Activated CD8-positive, alpha-beta T cell treated with anti-CD3 and anti-CD28 coated beads for 36 hours (primary cell): ENCODE results near the gene STARD8. TPM values are rescaled to one million over a fixed set of nuclear protein-coding genes. Genes with fewer than 3 reads are reported as not detected.

Source experiments
- ATAC-seq: fragments of 200-7000 bp; cut with Tn5 transposase; one replicate; pipeline ENCODE4 v1.10.0; 2021; ENCODE audit warnings: mild to moderate bottlenecking, moderate library complexity
- CTCF ChIA-PET: fragments of 350-600 bp; sonication (Branson Sonifier 250); formaldehyde crosslinking; loops from one replicate; lab custom pipeline; 2021; ENCODE audit warnings: antibody characterized with exemption; lab: Charles Lee
- POLR2A ChIA-PET: fragments of 350-600 bp; sonication (Branson Sonifier 250); formaldehyde crosslinking; loops from one replicate; lab custom pipeline; 2021; ENCODE audit warnings: antibody characterized with exemption; lab: Charles Lee
- DNase-seq: peaks from one replicate; pipeline ENCODE4 v3.0.0-alpha.2; 2020
- H3K27ac Mint-ChIP-seq: one replicate; pipeline ENCODE4 v1.8.0; 2021; ENCODE audit warnings: mild to moderate bottlenecking, mixed read lengths
- H3K27me3 Mint-ChIP-seq: one replicate; pipeline ENCODE4 v1.8.0; 2021; ENCODE audit warnings: mixed read lengths
- H3K36me3 Mint-ChIP-seq: one replicate; pipeline ENCODE4 v1.8.0; 2021; ENCODE audit warnings: low read depth, mixed read lengths
- H3K4me1 Mint-ChIP-seq: one replicate; pipeline ENCODE4 v1.8.0; 2021; ENCODE audit warnings: low read depth, mixed read lengths
- H3K4me3 Mint-ChIP-seq: one replicate; pipeline ENCODE4 v1.8.0; 2021; ENCODE audit warnings: mild to moderate bottlenecking, moderate library complexity, mixed read lengths
- H3K9me3 Mint-ChIP-seq: one replicate; pipeline ENCODE4 v1.8.0; 2021; ENCODE audit warnings: mixed read lengths
- CTCF ChIP-seq: fragments of 200-600 bp; IDR thresholded peaks from one replicate; pipeline ENCODE4 v1.8.0; 2022; ENCODE audit warnings: antibody characterized with exemption, mild to moderate bottlenecking
- intact Hi-C: fragments of 100-400 bp; cut with micrococcal nuclease; formaldehyde crosslinking; loops from one replicate; pipeline ENCODE4 v1.10.0; 2022
- total RNA-seq, 2 experiments: library from RNA; stranded (reverse); gene quantifications; one replicate each; pipeline ENCODE4 v1.2.3, GENCODE V29; 2021

Gene STARD8
- total RNA-seq, 2 experiments from 2014 or later = 0.36 to 0.38 TPM

GRCh38 chrX:68711845-68712244 lies 64.4 kb downstream of the STARD8 start:
- ATAC-seq = no peak
- H3K9me3 Mint-ChIP-seq = no peaks in the 10 kb centered on the region
- no peak overlapping the region for H3K27ac Mint-ChIP-seq
- H3K27me3 Mint-ChIP-seq = no peaks in the 10 kb centered on the region
- DNase-seq = no peak
- TF ChIP-seq CTCF = no peak
- intact Hi-C loops = loop anchor here (10.0 kb wide), 1 partner anchor 197 kb away; no protein-coding TSS in a partner anchor
- H3K4me1 Mint-ChIP-seq = no peaks in the 10 kb centered on the region
- CTCF ChIA-PET = no interaction called here
- H3K36me3 Mint-ChIP-seq = no peaks in the 10 kb centered on the region
- POLR2A ChIA-PET = no interaction called here
- H3K4me3 Mint-ChIP-seq = no peak overlapping the region

- DNase-seq (no peak), ATAC-seq (no peak)
- H3K4me1 Mint-ChIP-seq = no peaks in the 10 kb centered on the region
- H3K27me3 Mint-ChIP-seq = no peaks in the 10 kb centered on the region
- ChIA-PET CTCF (interaction anchor here (2.3 kb wide), 1 partner anchor 18 kb away, joined by 6 read pairs; no protein-coding TSS in a partner anchor), POLR2A (interaction anchor here (0.6 kb wide), 1 partner anchor 216 kb away, joined by 3 read pairs; no protein-coding TSS in a partner anchor)
- H3K27ac Mint-ChIP-seq = no peak overlapping the region
- intact Hi-C loops = loop anchor here (10.0 kb wide), 1 partner anchor 200 kb away; no protein-coding TSS in a partner anchor
- no peaks in the 10 kb centered on the region for H3K36me3 Mint-ChIP-seq
- H3K9me3 Mint-ChIP-seq = no peaks in the 10 kb centered on the region
- TF ChIP-seq CTCF = no peak
- H3K4me3 Mint-ChIP-seq = no peak overlapping the region
Measured at GRCh38 chrX:68714856-68715255, 67.4 kb downstream of the STARD8 start.

GRCh38 chrX:68717196-68717595 lies 69.7 kb downstream of the STARD8 start:
- Mint-ChIP-seq H3K27ac (no peak overlapping the region), H3K27me3 (no peaks in the 10 kb centered on the region), H3K4me3 (no peak overlapping the region), H3K9me3 (no peaks in the 10 kb centered on the region), H3K36me3 (no peaks in the 10 kb centered on the region), H3K4me1 (no peaks in the 10 kb centered on the region)
- no peak for TF ChIP-seq CTCF
- ChIA-PET POLR2A (no interaction called here), CTCF (no interaction called here)
- ATAC-seq (no peak), DNase-seq (no peak)
- intact Hi-C loops = loop anchor here (10.0 kb wide), 1 partner anchor 202 kb away; no protein-coding TSS in a partner anchor

GRCh38 chrX:68717663-68718442 lies 70.4 kb downstream of the STARD8 start:
- no peaks in the 10 kb centered on the region for H3K4me1 Mint-ChIP-seq
- H3K27me3 Mint-ChIP-seq = no peaks in the 10 kb centered on the region
- H3K9me3 Mint-ChIP-seq = no peaks in the 10 kb centered on the region
- TF ChIP-seq CTCF = no peak
- intact Hi-C loops = loop anchor here (10.0 kb wide), 1 partner anchor 203 kb away; no protein-coding TSS in a partner anchor
- no peaks in the 10 kb centered on the region for H3K36me3 Mint-ChIP-seq
- DNase-seq = no peak
- POLR2A ChIA-PET = interaction anchor here (1.0 kb wide), 1 partner anchor 9 kb away, joined by 3 read pairs; no protein-coding TSS in a partner anchor
- CTCF ChIA-PET = no interaction called here
- no peak for ATAC-seq
- no peak overlapping the region for H3K27ac Mint-ChIP-seq
- no peak overlapping the region for H3K4me3 Mint-ChIP-seq

- no peak overlapping the region for H3K4me3 Mint-ChIP-seq
- TF ChIP-seq CTCF = no peak
- intact Hi-C loops = loop anchor here (10.0 kb wide), 1 partner anchor 204 kb away; no protein-coding TSS in a partner anchor
- DNase-seq (no peak), ATAC-seq (no peak)
- no peaks in the 10 kb centered on the region for H3K27me3 Mint-ChIP-seq
- no peaks in the 10 kb centered on the region for H3K4me1 Mint-ChIP-seq
- ChIA-PET POLR2A (interaction anchor here (1.0 kb wide), 1 partner anchor 9 kb away, joined by 3 read pairs; no protein-coding TSS in a partner anchor), CTCF (no interaction called here)
- H3K36me3 Mint-ChIP-seq = no peaks in the 10 kb centered on the region
- no peak overlapping the region for H3K27ac Mint-ChIP-seq
- no peaks in the 10 kb centered on the region for H3K9me3 Mint-ChIP-seq
Measured at GRCh38 chrX:68718443-68718820, 71.0 kb downstream of the STARD8 start.
